ENCODE data around the gene OR2T10. TPM values are rescaled to one million over a fixed set of nuclear protein-coding genes. Genes with fewer than 3 reads are reported as not detected.

The OR2T10 gene
- total RNA-seq, 2 experiments from 2014 or later = not detected

DNA sequence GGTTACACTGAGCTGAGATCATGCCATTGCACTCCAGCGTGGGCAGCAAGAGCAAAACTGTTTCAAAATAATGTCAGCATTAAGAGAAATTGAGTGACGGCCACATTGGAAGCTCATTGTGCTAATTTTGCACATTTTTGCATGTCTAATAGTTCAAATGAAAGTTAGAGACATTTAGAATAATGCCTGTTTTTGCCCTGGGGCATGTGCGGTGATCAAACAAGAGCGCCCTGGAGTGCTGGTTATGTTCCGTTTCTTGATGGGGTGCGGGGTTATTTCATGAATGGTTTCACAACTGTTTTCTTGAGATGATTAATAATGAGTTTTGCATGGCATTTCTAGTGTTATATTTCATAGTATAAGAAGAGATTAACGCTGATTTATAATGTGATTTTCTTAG is 24.3 kb upstream of the OR2T10 start:
- BruUV-seq (replicated peaks) = no TSS peak
- no peak for DNase-seq (ENCODE audit: low spot score)
- TF ChIP-seq CTCF (conservative IDR thresholded peaks at IDR 0.05; ENCODE audit: low read length) (no peak), EZH2phosphoT487 (IDR thresholded peaks at IDR 0.05; ENCODE audit: borderline replicate concordance, low read depth, low read length) (no peak)
- CTCF ChIA-PET (ENCODE audit: unreplicated experiment) = no interaction called here
- no peaks in the 10 kb centered on the region for H3K9me2 ChIP-seq (ENCODE audit: insufficient read depth, low read length)
- no peak overlapping the region for H2AFZ ChIP-seq (ENCODE audit: low read length)
- H3K79me2 ChIP-seq (ENCODE audit: insufficient read depth, low read depth, low read length) = no peaks in the 10 kb centered on the region
- H3K4me3 ChIP-seq (ENCODE audit: low read depth, low read length, poor library complexity, severe bottlenecking) = no peak overlapping the region
- intact Hi-C loops (cut with micrococcal nuclease; ENCODE audit: unreplicated experiment) = loop anchor here (1.0 to 5.0 kb wide), 2 partner anchors 66 to 186 kb away; no protein-coding TSS in a partner anchor
- no peaks in the 10 kb centered on the region for H4K20me1 ChIP-seq (ENCODE audit: insufficient read depth, low read length)
- no peaks in the 10 kb centered on the region for H3K9me3 ChIP-seq (ENCODE audit: low read length)
- H3K36me3 ChIP-seq (ENCODE audit: insufficient read depth, low read length) = no peaks in the 10 kb centered on the region
- no peaks in the 10 kb centered on the region for H3K4me1 ChIP-seq (ENCODE audit: insufficient read depth, low read length, poor library complexity, severe bottlenecking)
- no peak overlapping the region for H3K27ac ChIP-seq (ENCODE audit: low read depth, low read length, poor library complexity, severe bottlenecking)
- H3K4me2 ChIP-seq (ENCODE audit: low read length) = no peak overlapping the region
- POLR2A ChIA-PET = interaction anchor here (0.8 to 3.0 kb wide), 3 partner anchors 10 to 192 kb away, joined by 3 to 16 read pairs (median 3); no protein-coding TSS in a partner anchor

DNA sequence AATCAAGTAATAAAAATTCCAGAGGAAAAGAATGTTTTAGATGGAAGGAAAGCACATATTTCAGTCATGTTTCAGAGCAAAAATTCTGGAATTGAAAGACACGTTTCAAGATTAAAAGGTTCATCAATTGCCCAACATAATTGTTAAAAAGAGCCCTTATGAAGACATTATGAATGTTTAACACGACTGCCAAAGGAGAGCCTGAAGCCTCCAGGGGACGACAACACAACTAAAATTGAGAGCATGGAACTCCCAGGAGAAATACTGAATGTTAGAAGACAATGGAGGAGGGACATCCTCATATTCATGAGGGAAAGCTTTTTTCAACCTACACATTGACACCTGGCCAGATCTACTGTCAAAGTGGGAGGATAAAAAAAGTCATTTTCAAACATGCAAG is 21.4 kb upstream of the OR2T10 start:
- H3K4me3 ChIP-seq (ENCODE audit: low read depth, low read length, poor library complexity, severe bottlenecking) = no peak overlapping the region
- H3K9me2 ChIP-seq (ENCODE audit: insufficient read depth, low read length) = no peaks in the 10 kb centered on the region
- H3K27ac ChIP-seq (ENCODE audit: low read depth, low read length, poor library complexity, severe bottlenecking) = no peak overlapping the region
- POLR2A ChIA-PET = interaction anchor here (1.8 kb wide), 1 partner anchor 186 kb away, joined by 3 read pairs; no protein-coding TSS in a partner anchor
- H3K36me3 ChIP-seq (ENCODE audit: insufficient read depth, low read length) = no peaks in the 10 kb centered on the region
- H3K79me2 ChIP-seq (ENCODE audit: insufficient read depth, low read depth, low read length) = no peaks in the 10 kb centered on the region
- no peak for TF ChIP-seq EZH2phosphoT487 (IDR thresholded peaks at IDR 0.05; ENCODE audit: borderline replicate concordance, low read depth, low read length)
- TF ChIP-seq CTCF (conservative IDR thresholded peaks at IDR 0.05; ENCODE audit: low read length) = peak; percentile 95
- H3K4me2 ChIP-seq (ENCODE audit: low read length) = no peak overlapping the region
- DNase-seq (ENCODE audit: low spot score) = peak; percentile 59
- H3K9me3 ChIP-seq (ENCODE audit: low read length) = no peaks in the 10 kb centered on the region
- H4K20me1 ChIP-seq (ENCODE audit: insufficient read depth, low read length) = no peaks in the 10 kb centered on the region
- CTCF ChIA-PET (ENCODE audit: unreplicated experiment) = no interaction called here
- H2AFZ ChIP-seq (ENCODE audit: low read length) = no peak overlapping the region
- no peaks in the 10 kb centered on the region for H3K4me1 ChIP-seq (ENCODE audit: insufficient read depth, low read length, poor library complexity, severe bottlenecking)
- BruUV-seq (replicated peaks) = no TSS peak
- intact Hi-C loops (cut with micrococcal nuclease; ENCODE audit: unreplicated experiment) = no loop called here

GRCh38 chr1:248618119-248618518 is 20.6 kb upstream of the OR2T10 start:
- TF ChIP-seq CTCF (conservative IDR thresholded peaks at IDR 0.05; ENCODE audit: low read length) (no peak), EZH2phosphoT487 (IDR thresholded peaks at IDR 0.05; ENCODE audit: borderline replicate concordance, low read depth, low read length) (no peak)
- Histone ChIP-seq H3K9me3 (ENCODE audit: low read length) (no peaks in the 10 kb centered on the region), H3K4me2 (ENCODE audit: low read length) (no peak overlapping the region), H3K4me3 (ENCODE audit: low read depth, low read length, poor library complexity, severe bottlenecking) (no peak overlapping the region), H3K4me1 (ENCODE audit: insufficient read depth, low read length, poor library complexity, severe bottlenecking) (no peaks in the 10 kb centered on the region), H2AFZ (ENCODE audit: low read length) (no peak overlapping the region), H3K36me3 (ENCODE audit: insufficient read depth, low read length) (no peaks in the 10 kb centered on the region), H4K20me1 (ENCODE audit: insufficient read depth, low read length) (no peaks in the 10 kb centered on the region), H3K9me2 (ENCODE audit: insufficient read depth, low read length) (no peaks in the 10 kb centered on the region), H3K79me2 (ENCODE audit: insufficient read depth, low read depth, low read length) (no peaks in the 10 kb centered on the region), H3K27ac (ENCODE audit: low read depth, low read length, poor library complexity, severe bottlenecking) (no peak overlapping the region)
- CTCF ChIA-PET (ENCODE audit: unreplicated experiment) = no interaction called here
- POLR2A ChIA-PET = interaction anchor here (1.8 kb wide), 1 partner anchor 187 kb away, joined by 3 read pairs; no protein-coding TSS in a partner anchor
- intact Hi-C loops (cut with micrococcal nuclease; ENCODE audit: unreplicated experiment) = no loop called here
- DNase-seq (ENCODE audit: low spot score) = no peak
- no TSS peak for BruUV-seq (replicated peaks)
